Fibroblast of lung (primary cell): ENCODE measurements around the gene MYO1G. TPM values are rescaled to one million over a fixed set of nuclear protein-coding genes. Genes with fewer than 3 reads are reported as not detected.

ENCODE experiments used
- DNase-seq, 2 donors: peaks; one replicate each; pipeline versions ENCODE4 v3.0.0 to v3.0.0-alpha.2; 2010; ENCODE audit warnings: low read depth in 2 of 2
- H2AFZ ChIP-seq: 2 replicates; pipeline ENCODE4 v1.5.1; 2012; ENCODE audit warnings: low read length, control low read depth, inconsistent platforms
- H3K27ac ChIP-seq: 2 replicates; pipeline ENCODE4 v1.5.1; 2011; ENCODE audit warnings: low read length, control low read depth; ENCODE audit not compliant: insufficient read depth
- H3K27me3 ChIP-seq: 2 replicates; pipeline ENCODE4 v1.5.1; 2011; ENCODE audit warnings: mild to moderate bottlenecking, low read length; ENCODE audit not compliant: control insufficient read depth, insufficient read depth
- H3K36me3 ChIP-seq: 2 replicates; pipeline ENCODE4 v1.5.1; 2011; ENCODE audit warnings: low read length; ENCODE audit not compliant: control insufficient read depth, insufficient read depth
- H3K4me1 ChIP-seq: 2 replicates; pipeline ENCODE4 v1.5.1; 2011; ENCODE audit warnings: low read length; ENCODE audit not compliant: control insufficient read depth, insufficient read depth; ENCODE audit errors: extremely low read depth
- H3K4me2 ChIP-seq: 2 replicates; pipeline ENCODE4 v1.5.1; 2011; ENCODE audit warnings: low read length, control low read depth; ENCODE audit not compliant: insufficient read depth; ENCODE audit errors: extremely low read depth
- H3K4me3 ChIP-seq, 4 experiments: fragments of 200-600 bp in 1 of 4; sonication (generic) in 1 of 4; replicated peaks in 1 of 4; 2 replicates each; pipeline ENCODE4 v1.5.1; 2011 to 2016; ENCODE audit warnings: low read length in 4 of 4, low read depth in 3 of 4, mild to moderate bottlenecking in 3 of 4, control low read depth in 2 of 4, inconsistent platforms in 1 of 4, mixed read lengths in 1 of 4; ENCODE audit not compliant: insufficient read depth in 1 of 4; ENCODE audit errors: control extremely low read depth in 1 of 4
- H3K79me2 ChIP-seq: 2 replicates; pipeline ENCODE4 v1.5.1; 2012; ENCODE audit warnings: mild to moderate bottlenecking, low read length, inconsistent platforms; ENCODE audit not compliant: control insufficient read depth, insufficient read depth
- H3K9ac ChIP-seq: 2 replicates; pipeline ENCODE4 v1.5.1; 2011; ENCODE audit warnings: mild to moderate bottlenecking, low read length, control low read depth; ENCODE audit not compliant: insufficient read depth
- H3K9me3 ChIP-seq: 2 replicates; pipeline ENCODE4 v1.5.1; 2012; ENCODE audit warnings: low read depth, low read length; ENCODE audit not compliant: control insufficient read depth, insufficient read depth
- H4K20me1 ChIP-seq: 2 replicates; pipeline ENCODE4 v1.5.1; 2011; ENCODE audit warnings: low read length; ENCODE audit not compliant: control insufficient read depth, insufficient read depth; ENCODE audit errors: extremely low read depth
- EZH2 ChIP-seq: IDR thresholded peaks from 2 replicates; pipeline ENCODE4 v1.5.1; 2012; ENCODE audit warnings: low read length, control low read depth, mild to moderate bottlenecking; ENCODE audit errors: missing control alignments
- polyA plus RNA-seq, 2 donors: library from polyadenylated mRNA; depleted of rRNA in 1 of 2; stranded (reverse) in 1 of 2; unstranded in 1 of 2; fragments of >200 nt; gene quantifications; 2 replicates each; pipeline ENCODE4 v1.2.1, GENCODE V29; 2011 to 2012; ENCODE audit warnings: missing spikeins in 1 of 2
- total RNA-seq: library from RNA; depleted of rRNA; stranded (reverse); fragments of >200 nt; gene quantifications from 2 replicates; pipeline ENCODE4 v1.2.1, GENCODE V29; 2014
- TF ChIP-seq, protein P1 (sequence below), 2 donors: IDR thresholded peaks in 1 of 2; conservative IDR thresholded peaks in 1 of 2; 1 replicate in 1 of 2; 2 replicates in 1 of 2; pipeline ENCODE4 v1.5.1; 2011 to 2012; ENCODE audit warnings: low read length in 2 of 2, control low read depth in 1 of 2, inconsistent platforms in 1 of 2, low read depth in 1 of 2, mild to moderate bottlenecking in 1 of 2

The MYO1G gene
- total and polyA plus RNA-seq, 2 donors (not counting 1 experiment from before 2014, with no cell fraction given) = under 0.01 to 0.10 TPM

DNA sequence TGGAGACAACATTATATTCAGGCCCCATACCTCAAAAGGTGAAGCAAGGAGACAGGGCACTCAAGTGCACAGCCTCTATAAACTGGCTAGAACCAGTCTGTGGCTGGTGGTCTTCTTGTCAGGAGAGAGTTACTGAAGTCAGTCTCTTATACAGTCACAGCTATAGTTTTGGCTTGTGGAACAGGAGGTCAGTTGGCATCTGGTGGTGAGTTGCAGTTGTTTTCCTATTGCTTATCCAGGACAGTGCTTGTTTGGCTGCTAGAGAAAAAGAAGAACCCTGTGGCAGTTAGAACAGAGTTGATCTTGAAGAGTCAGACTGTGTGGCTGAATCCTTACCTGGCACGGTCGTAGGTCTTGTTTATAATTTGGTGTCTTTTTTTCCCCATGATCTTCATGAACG, 38.4 kb upstream of the MYO1G start:
- no peak overlapping the region for H3K9ac ChIP-seq
- H4K20me1 ChIP-seq = no peaks in the 10 kb centered on the region

DNA sequence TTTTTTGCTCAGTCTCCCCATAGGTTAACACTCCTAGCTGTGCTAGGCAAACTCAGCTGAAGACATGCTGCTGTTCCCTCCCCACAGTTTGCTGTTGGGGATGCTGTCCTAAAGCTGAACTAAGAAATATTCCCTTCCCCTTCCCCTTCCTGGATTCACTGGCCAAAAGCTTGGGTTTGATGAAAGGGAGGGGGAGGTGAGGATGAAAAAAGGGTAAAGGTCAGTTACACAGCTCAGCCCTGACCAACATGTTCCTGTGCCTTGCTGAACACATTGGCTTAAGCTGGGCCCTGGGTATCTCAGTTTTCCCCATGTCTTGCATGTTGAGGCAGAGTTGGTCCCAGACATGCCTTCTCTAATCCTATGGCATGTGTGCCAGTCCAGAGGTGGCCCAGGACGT, 36.5 kb upstream of the MYO1G start:
- H3K9ac ChIP-seq = no peak overlapping the region
- H3K36me3 ChIP-seq = peaks cover 2% of the 10 kb centered on the region
- TF ChIP-seq EZH2 = no peak
- TF ChIP-seq, protein P1, sequence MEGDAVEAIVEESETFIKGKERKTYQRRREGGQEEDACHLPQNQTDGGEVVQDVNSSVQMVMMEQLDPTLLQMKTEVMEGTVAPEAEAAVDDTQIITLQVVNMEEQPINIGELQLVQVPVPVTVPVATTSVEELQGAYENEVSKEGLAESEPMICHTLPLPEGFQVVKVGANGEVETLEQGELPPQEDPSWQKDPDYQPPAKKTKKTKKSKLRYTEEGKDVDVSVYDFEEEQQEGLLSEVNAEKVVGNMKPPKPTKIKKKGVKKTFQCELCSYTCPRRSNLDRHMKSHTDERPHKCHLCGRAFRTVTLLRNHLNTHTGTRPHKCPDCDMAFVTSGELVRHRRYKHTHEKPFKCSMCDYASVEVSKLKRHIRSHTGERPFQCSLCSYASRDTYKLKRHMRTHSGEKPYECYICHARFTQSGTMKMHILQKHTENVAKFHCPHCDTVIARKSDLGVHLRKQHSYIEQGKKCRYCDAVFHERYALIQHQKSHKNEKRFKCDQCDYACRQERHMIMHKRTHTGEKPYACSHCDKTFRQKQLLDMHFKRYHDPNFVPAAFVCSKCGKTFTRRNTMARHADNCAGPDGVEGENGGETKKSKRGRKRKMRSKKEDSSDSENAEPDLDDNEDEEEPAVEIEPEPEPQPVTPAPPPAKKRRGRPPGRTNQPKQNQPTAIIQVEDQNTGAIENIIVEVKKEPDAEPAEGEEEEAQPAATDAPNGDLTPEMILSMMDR (conservative IDR thresholded peaks at IDR 0.05 in 1 of 2, IDR thresholded peaks at IDR 0.05 in 1 of 2; ENCODE audit: low read depth in 1 of 2, low read length in 2 of 2) = no peak
- no peak overlapping the region for H3K4me3 ChIP-seq
- no peak overlapping the region for H3K27ac ChIP-seq
- no peaks in the 10 kb centered on the region for H3K4me1 ChIP-seq
- H3K79me2 ChIP-seq = peaks cover 4% of the 10 kb centered on the region
- DNase-seq = no peak
- no peaks in the 10 kb centered on the region for H3K9me3 ChIP-seq
- no peak overlapping the region for H3K4me2 ChIP-seq
- no peak overlapping the region for H2AFZ ChIP-seq
- no peaks in the 10 kb centered on the region for H3K27me3 ChIP-seq
- H4K20me1 ChIP-seq = no peaks in the 10 kb centered on the region

More for the DNA sequence above, 38.4 kb upstream of the MYO1G start:
- no peak overlapping the region for H3K27ac ChIP-seq
- H3K36me3 ChIP-seq = peaks cover 2% of the 10 kb centered on the region
- TF ChIP-seq, protein P1 (conservative IDR thresholded peaks at IDR 0.05 in 1 of 2, IDR thresholded peaks at IDR 0.05 in 1 of 2; ENCODE audit: low read depth in 1 of 2, low read length in 2 of 2) = no peak
- no peak for TF ChIP-seq EZH2
- H2AFZ ChIP-seq = no peak overlapping the region
- H3K4me3 ChIP-seq = no peak overlapping the region
- no peaks in the 10 kb centered on the region for H3K9me3 ChIP-seq
- H3K4me1 ChIP-seq = no peaks in the 10 kb centered on the region
- no peaks in the 10 kb centered on the region for H3K27me3 ChIP-seq
- no peak for DNase-seq
- H3K79me2 ChIP-seq = peaks cover 7% of the 10 kb centered on the region
- H3K4me2 ChIP-seq = no peak overlapping the region

DNA sequence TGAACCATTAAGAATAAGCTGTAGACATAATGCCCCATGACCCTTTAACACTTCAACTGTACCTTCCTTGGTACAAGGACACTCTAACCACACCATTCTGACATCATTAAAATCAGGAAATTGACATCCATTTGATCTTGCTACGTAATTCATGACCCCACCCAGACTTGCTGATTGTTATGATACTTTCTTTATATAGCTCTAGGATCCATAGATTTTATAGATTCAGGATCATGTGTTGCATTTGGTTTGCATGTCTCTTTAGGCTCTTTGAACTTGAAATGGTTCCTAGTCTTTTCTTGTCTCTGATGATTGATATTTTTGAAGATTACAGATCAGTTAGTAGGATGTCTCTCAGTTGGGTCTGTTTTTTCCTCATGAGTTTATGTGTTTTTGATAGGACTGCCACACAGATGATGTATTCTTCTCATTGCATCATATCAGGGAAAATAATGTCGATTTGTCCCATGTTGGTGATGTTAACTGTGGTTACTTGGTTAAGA, 34.7 kb upstream of the MYO1G start:
- peaks cover 2% of the 10 kb centered on the region for H3K36me3 ChIP-seq
- no peak overlapping the region for H2AFZ ChIP-seq
- no peaks in the 10 kb centered on the region for H4K20me1 ChIP-seq
- TF ChIP-seq, protein P1 (conservative IDR thresholded peaks at IDR 0.05 in 1 of 2, IDR thresholded peaks at IDR 0.05 in 1 of 2; ENCODE audit: low read depth in 1 of 2, low read length in 2 of 2) = no peak
- no peak for TF ChIP-seq EZH2
- peaks cover 14% of the 10 kb centered on the region for H3K79me2 ChIP-seq
- no peaks in the 10 kb centered on the region for H3K27me3 ChIP-seq
- no peaks in the 10 kb centered on the region for H3K9me3 ChIP-seq
- no peak for DNase-seq
- no peak overlapping the region for H3K4me2 ChIP-seq
- H3K27ac ChIP-seq = no peak overlapping the region
- no peak overlapping the region for H3K4me3 ChIP-seq
- no peak overlapping the region for H3K9ac ChIP-seq
- H3K4me1 ChIP-seq = no peaks in the 10 kb centered on the region
